Skeletal muscle tissue (tissue), 4 donors: ENCODE data around the gene TADA2B. TPM values are rescaled to one million over a fixed set of nuclear protein-coding genes. Genes with fewer than 3 reads are reported as not detected.

Experiments
- H3K27ac ChIP-seq: one replicate; pipeline ENCODE4 v1.7.0; 2013; ENCODE audit warnings: mild to moderate bottlenecking, low read depth, low read length, inconsistent platforms
- H3K27me3 ChIP-seq, 3 donors: one replicate each; pipeline ENCODE4 v1.7.0; 2013; ENCODE audit warnings: low read length in 3 of 3; ENCODE audit not compliant: control insufficient read depth in 3 of 3, insufficient read depth in 3 of 3
- H3K36me3 ChIP-seq, 3 donors: one replicate each; pipeline ENCODE4 v1.7.0; 2013; ENCODE audit warnings: low read length in 3 of 3; ENCODE audit not compliant: control insufficient read depth in 3 of 3, insufficient read depth in 3 of 3
- H3K4me1 ChIP-seq, 3 donors: one replicate each; pipeline ENCODE4 v1.7.0; 2013; ENCODE audit warnings: low read length in 3 of 3, mild to moderate bottlenecking in 3 of 3; ENCODE audit not compliant: control insufficient read depth in 3 of 3, insufficient read depth in 3 of 3
- H3K4me3 ChIP-seq, 3 donors: one replicate each; pipeline ENCODE4 v1.7.0; 2013; ENCODE audit warnings: low read length in 3 of 3
- H3K9ac ChIP-seq, 3 donors: one replicate each; pipeline ENCODE4 v1.7.0; 2013; ENCODE audit warnings: low read length in 3 of 3, mild to moderate bottlenecking in 3 of 3, moderate library complexity in 2 of 3, low read depth in 1 of 3
- H3K9me3 ChIP-seq, 3 donors: one replicate each; pipeline ENCODE4 v1.7.0; 2013; ENCODE audit warnings: low read length in 3 of 3; ENCODE audit not compliant: control insufficient read depth in 3 of 3
- total RNA-seq: library from RNA; depleted of rRNA; stranded (reverse); fragments of >200 nt; gene quantifications from one replicate; pipeline ENCODE4 v1.2.3, GENCODE V29; 2014
- donor health status: Osteomylitis.

TADA2B gene
- 19.3 TPM for total RNA-seq

GRCh38 chr4:7043284-7044136, at the start of gene TADA2B:
Gene TADA2B, plus strand, starts transcription at chr4:7043372. Its CDS starts 208 bp downstream, at chr4:7043580.
- Histone ChIP-seq H3K4me3 (peak within 1 kb of the TSS; percentile 91 to 99 (median 92)), H3K36me3 (peaks cover 0 to 6% (median 4%) of the 10 kb centered on the region in 3 donors), H3K9ac (peak within 1 kb of the TSS; percentile 95 to 98 (median 98)), H3K9me3 (no peaks in the 10 kb centered on the region), H3K27me3 (no peaks in the 10 kb centered on the region), H3K27ac (peak within 1 kb of the TSS; percentile 88), H3K4me1 (peaks cover 51 to 60% (median 57%) of the 10 kb centered on the region in 3 donors)

- H3K4me3 ChIP-seq: no peak overlapping the region
- H3K9me3 ChIP-seq: no peaks in the 10 kb centered on the region
- peaks cover 17 to 39% (median 22%) of the 10 kb centered on the region in 3 donors for H3K4me1 ChIP-seq
- H3K27ac ChIP-seq: no peak overlapping the region
- no peaks in the 10 kb centered on the region for H3K27me3 ChIP-seq
- no peak overlapping the region for H3K9ac ChIP-seq
- H3K36me3 ChIP-seq: peaks cover 32 to 46% (median 35%) of the 10 kb centered on the region in 3 donors
These were observed 46.7 kb upstream of the TADA2B start for GRCh38 chr4:6996481-6996880.

- H3K27me3 ChIP-seq: no peaks in the 10 kb centered on the region
- H3K9me3 ChIP-seq: no peaks in the 10 kb centered on the region
- peaks cover 14 to 40% (median 27%) of the 10 kb centered on the region in 3 donors for H3K4me1 ChIP-seq
- peaks cover 44 to 62% (median 50%) of the 10 kb centered on the region in 3 donors for H3K36me3 ChIP-seq
- H3K27ac ChIP-seq: no peak overlapping the region
- no peak overlapping the region for H3K9ac ChIP-seq
- H3K4me3 ChIP-seq: no peak overlapping the region
These were observed 43.7 kb upstream of the TADA2B start for GRCh38 chr4:6999172-7000086.

- Histone ChIP-seq H3K4me3 (no peak overlapping the region), H3K4me1 (peaks cover 14 to 40% (median 27%) of the 10 kb centered on the region in 3 donors), H3K36me3 (peaks cover 45 to 59% (median 50%) of the 10 kb centered on the region in 3 donors), H3K27ac (no peak overlapping the region), H3K27me3 (no peaks in the 10 kb centered on the region), H3K9ac (no peak overlapping the region), H3K9me3 (no peaks in the 10 kb centered on the region)
These were observed 42.6 kb upstream of the TADA2B start for GRCh38 chr4:7000421-7001176.

GRCh38 chr4:7001271-7001670, 41.9 kb upstream of the TADA2B start:
- H3K27ac ChIP-seq: no peak overlapping the region
- peaks cover 45 to 60% (median 50%) of the 10 kb centered on the region in 3 donors for H3K36me3 ChIP-seq
- H3K4me3 ChIP-seq: no peak overlapping the region
- peaks cover 14 to 40% (median 27%) of the 10 kb centered on the region in 3 donors for H3K4me1 ChIP-seq
- H3K9ac ChIP-seq: no peak overlapping the region
- H3K27me3 ChIP-seq: no peaks in the 10 kb centered on the region
- H3K9me3 ChIP-seq: no peaks in the 10 kb centered on the region

- peaks cover 46 to 51% (median 46%) of the 10 kb centered on the region in 3 donors for H3K36me3 ChIP-seq
- H3K4me3 ChIP-seq: no peak overlapping the region
- H3K27ac ChIP-seq: no peak overlapping the region
- H3K9me3 ChIP-seq: no peaks in the 10 kb centered on the region
- no peaks in the 10 kb centered on the region for H3K27me3 ChIP-seq
- H3K4me1 ChIP-seq: peaks cover 14 to 45% (median 27%) of the 10 kb centered on the region in 3 donors
- H3K9ac ChIP-seq: no peak overlapping the region
These were observed 40.8 kb upstream of the TADA2B start for GRCh38 chr4:7002336-7002735.

GRCh38 chr4:7003176-7003878, 39.8 kb upstream of the TADA2B start:
- Histone ChIP-seq H3K27ac (peak overlapping the region; percentile 37), H3K9me3 (no peaks in the 10 kb centered on the region), H3K9ac (peak overlapping the region in 1 of 3 donors; percentile 1), H3K27me3 (no peaks in the 10 kb centered on the region), H3K4me3 (no peak overlapping the region), H3K36me3 (peaks cover 49 to 54% (median 51%) of the 10 kb centered on the region in 3 donors), H3K4me1 (peaks cover 18 to 54% (median 27%) of the 10 kb centered on the region in 3 donors)

GRCh38 chr4:7003879-7004240, 39.3 kb upstream of the TADA2B start:
- Histone ChIP-seq H3K9ac (no peak overlapping the region), H3K4me1 (peaks cover 18 to 56% (median 27%) of the 10 kb centered on the region in 3 donors), H3K4me3 (no peak overlapping the region), H3K9me3 (no peaks in the 10 kb centered on the region), H3K27ac (peak overlapping the region; percentile 37), H3K27me3 (no peaks in the 10 kb centered on the region), H3K36me3 (peaks cover 48 to 55% (median 48%) of the 10 kb centered on the region in 3 donors)

GRCh38 chr4:7004331-7004730, 38.8 kb upstream of the TADA2B start:
- Histone ChIP-seq H3K9ac (no peak overlapping the region), H3K27ac (peak overlapping the region; percentile 37), H3K4me1 (peaks cover 23 to 61% (median 28%) of the 10 kb centered on the region in 3 donors), H3K27me3 (no peaks in the 10 kb centered on the region), H3K9me3 (no peaks in the 10 kb centered on the region), H3K4me3 (no peak overlapping the region), H3K36me3 (peaks cover 43 to 51% (median 43%) of the 10 kb centered on the region in 3 donors)
